GM23248 (cell line): ENCODE results near the gene PLEKHA6.

Source experiments
- EZH2 ChIP-seq: fragments of 200-600 bp; sonication (generic); IDR thresholded peaks from 2 replicates; pipeline ENCODE4 v1.6.1; 2018; ENCODE audit warnings: antibody characterized with exemption, mild to moderate bottlenecking; ENCODE audit not compliant: insufficient read depth, poor library complexity, severe bottlenecking
- EZH2phosphoT487 ChIP-seq: fragments of 200-600 bp; sonication (generic); IDR thresholded peaks from 2 replicates; pipeline ENCODE4 v1.6.1; 2018; ENCODE audit warnings: antibody characterized with exemption, moderate library complexity, mild to moderate bottlenecking, low read depth; ENCODE audit not compliant: insufficient read depth

- no peak for TF ChIP-seq EZH2
- no peak for TF ChIP-seq EZH2phosphoT487
These were observed 6.4 kb downstream of the PLEKHA6 start for GRCh38 chr1:204353213-204353910.
